CD8-positive, alpha-beta memory T cell (primary cell): ENCODE measurements around the gene IFITM2. TPM values are rescaled to one million over a fixed set of nuclear protein-coding genes. Genes with fewer than 3 reads are reported as not detected.
"Not testable (repeated sequence)": the region's sequence is repeated elsewhere in the genome, so short reads cannot be mapped to it uniquely, and the experiment has no call there.

Experiments used
- CTCF ChIA-PET: fragments of 350-600 bp; sonication (Branson Sonifier 250); formaldehyde crosslinking; loops from one replicate; lab custom pipeline; 2021; ENCODE audit warnings: antibody characterized with exemption; lab: Charles Lee
- POLR2A ChIA-PET: fragments of 350-600 bp; sonication (Branson Sonifier 250); formaldehyde crosslinking; loops from one replicate; lab custom pipeline; 2021; ENCODE audit warnings: antibody characterized with exemption; lab: Charles Lee
- DNase-seq, 5 donors: peaks; one replicate each; pipeline versions ENCODE4 v3.0.0 to v3.0.0-alpha.2; 2020 to 2022; ENCODE audit warnings: mixed read lengths in 1 of 5
- H3K27ac ChIP-seq: one replicate; pipeline ENCODE4 v1.7.0; 2013; ENCODE audit warnings: low read depth, mild to moderate bottlenecking, low read length, moderate library complexity
- H3K27me3 ChIP-seq: 2 replicates; pipeline ENCODE4 v1.7.0; 2013; ENCODE audit warnings: low read length, mild to moderate bottlenecking; ENCODE audit not compliant: insufficient read depth, poor library complexity, severe bottlenecking
- H3K36me3 ChIP-seq: 2 replicates; pipeline ENCODE4 v1.7.0; 2013; ENCODE audit warnings: mild to moderate bottlenecking, low read length, moderate library complexity; ENCODE audit not compliant: insufficient read depth
- H3K4me1 ChIP-seq: 2 replicates; pipeline ENCODE4 v1.7.0; 2013; ENCODE audit warnings: mild to moderate bottlenecking, low read length, moderate library complexity; ENCODE audit not compliant: insufficient read depth
- H3K4me3 ChIP-seq: 2 replicates; pipeline ENCODE4 v1.7.0; 2013; ENCODE audit warnings: mild to moderate bottlenecking, low read length
- H3K9me3 ChIP-seq: 2 replicates; pipeline ENCODE4 v1.7.0; 2013; ENCODE audit warnings: mild to moderate bottlenecking, low read length
- H3K27ac Mint-ChIP-seq, 8 donors: one replicate each; pipeline ENCODE4 v1.8.0; 2020 to 2021; ENCODE audit warnings: mixed read lengths in 8 of 8, mild to moderate bottlenecking in 6 of 8, inconsistent platforms in 3 of 8, moderate library complexity in 3 of 8
- H3K27me3 Mint-ChIP-seq, 2 donors: one replicate each; pipeline ENCODE4 v1.8.0; 2020 to 2021; ENCODE audit warnings: mixed read lengths in 2 of 2, mild to moderate bottlenecking in 1 of 2, moderate library complexity in 1 of 2
- H3K36me3 Mint-ChIP-seq, 3 donors: one replicate each; pipeline ENCODE4 v1.8.0; 2020 to 2021; ENCODE audit warnings: mixed read lengths in 3 of 3, inconsistent platforms in 1 of 3, mild to moderate bottlenecking in 1 of 3
- H3K4me1 Mint-ChIP-seq, 3 donors: one replicate each; pipeline ENCODE4 v1.8.0; 2020 to 2021; ENCODE audit warnings: mixed read lengths in 3 of 3, inconsistent platforms in 1 of 3, mild to moderate bottlenecking in 1 of 3
- H3K4me3 Mint-ChIP-seq, 7 donors: one replicate each; pipeline ENCODE4 v1.8.0; 2020 to 2021; ENCODE audit warnings: mixed read lengths in 7 of 7, mild to moderate bottlenecking in 6 of 7, moderate library complexity in 4 of 7, inconsistent platforms in 2 of 7
- H3K9me3 Mint-ChIP-seq, 5 donors: one replicate each; pipeline ENCODE4 v1.8.0; 2020 to 2022; ENCODE audit warnings: mixed read lengths in 5 of 5, mild to moderate bottlenecking in 3 of 5, moderate library complexity in 2 of 5, inconsistent platforms in 1 of 5
- polyA plus RNA-seq: library from polyadenylated mRNA; unstranded; fragments of 300-500 nt; fragmentation: Illumina TruSeq; gene quantifications from one replicate; pipeline ENCODE4 v1.2.3, GENCODE V29; 2021
- total RNA-seq, 2 experiments: library from RNA; stranded (reverse); gene quantifications; one replicate each; pipeline ENCODE4 v1.2.3, GENCODE V29; 2021

IFITM2 gene
- total and polyA plus RNA-seq, 3 experiments from 2014 or later, result 132 to 3,074 (median 142) TPM

DNA sequence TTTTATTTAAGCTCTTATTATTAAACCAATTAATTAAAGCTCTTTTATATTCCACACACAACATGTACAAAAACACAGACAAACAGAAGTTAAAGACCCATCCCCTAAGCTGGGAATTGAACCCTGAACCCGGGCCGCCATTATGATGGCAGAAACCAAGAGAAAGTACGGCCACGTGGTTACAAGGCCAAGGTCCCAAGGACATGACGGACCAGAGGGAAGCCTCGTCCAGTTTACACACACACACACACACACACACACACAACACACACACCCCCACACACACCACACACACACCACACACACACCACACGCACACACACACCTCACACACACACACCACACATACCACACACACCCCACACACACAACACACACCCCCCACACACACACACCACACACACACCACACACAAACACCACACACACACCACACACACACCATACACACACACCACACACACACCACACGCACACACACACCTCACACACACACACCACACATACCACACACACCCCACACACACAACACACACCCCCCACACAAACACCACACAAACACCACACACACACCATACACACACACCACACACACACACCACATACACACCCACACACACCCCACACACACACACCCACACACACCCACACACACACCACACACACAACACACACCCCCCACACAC is 41.8 kb downstream of the IFITM2 start:
- H3K36me3 Mint-ChIP-seq, H3K36me3 ChIP-seq, H3K9me3 Mint-ChIP-seq, H3K27ac ChIP-seq, H3K4me3 ChIP-seq, DNase-seq, H3K27me3 Mint-ChIP-seq, H3K9me3 ChIP-seq, H3K27me3 ChIP-seq, H3K4me3 Mint-ChIP-seq: not testable (repeated sequence)
- H3K4me1 ChIP-seq, result peaks cover 12% of the 10 kb centered on the region
- CTCF ChIA-PET, result interaction anchor here (0.7 to 1.4 kb wide), 3 partner anchors 34 to 99 kb away, joined by 3 to 7 read pairs (median 3); no protein-coding TSS in a partner anchor
- POLR2A ChIA-PET, result interaction anchor here (0.7 to 0.8 kb wide), 2 partner anchors 40 to 86 kb away, joined by 4 to 6 read pairs; no protein-coding TSS in a partner anchor
- H3K27ac Mint-ChIP-seq, result peak overlapping the region in 1 of 8 donors; percentile 38
- H3K4me1 Mint-ChIP-seq, result peaks cover 36 to 40% (median 37%) of the 10 kb centered on the region in 3 donors

GRCh38 chr11:350033-350722 is 42.6 kb downstream of the IFITM2 start:
- Mint-ChIP-seq H3K4me1 (peaks cover 41 to 47% (median 43%) of the 10 kb centered on the region in 3 donors), H3K27ac (peak overlapping the region in 7 of 8 donors; percentile 66 to 99 (median 78)), H3K4me3 (peak overlapping the region in 4 of 7 donors; percentile 25 to 59 (median 48))
- H3K36me3 Mint-ChIP-seq, H3K4me3 ChIP-seq, H3K36me3 ChIP-seq, H3K9me3 ChIP-seq, POLR2A ChIA-PET, H3K27me3 Mint-ChIP-seq, H3K27me3 ChIP-seq, H3K9me3 Mint-ChIP-seq, DNase-seq: not testable (repeated sequence)
- CTCF ChIA-PET, result interaction anchor here (1.2 kb wide), 1 partner anchor 33 kb away, joined by 3 read pairs; no protein-coding TSS in a partner anchor
- Histone ChIP-seq H3K4me1 (peaks cover 19% of the 10 kb centered on the region), H3K27ac (peak overlapping the region; percentile 54)

GRCh38 chr11:350723-351255 is 43.2 kb downstream of the IFITM2 start:
- Mint-ChIP-seq H3K9me3 (no peaks in the 10 kb centered on the region), H3K36me3 (peaks cover 0 to 2% (median 0%) of the 10 kb centered on the region in 3 donors), H3K27me3 (no peaks in the 10 kb centered on the region), H3K4me3 (peak overlapping the region in 5 of 7 donors; percentile 25 to 59 (median 48)), H3K4me1 (peaks cover 45 to 49% (median 46%) of the 10 kb centered on the region in 3 donors), H3K27ac (peak overlapping the region; percentile 52 to 99 (median 76))
- CTCF ChIA-PET, result interaction anchor here (1.2 kb wide), 1 partner anchor 34 kb away, joined by 3 read pairs; no protein-coding TSS in a partner anchor
- POLR2A ChIA-PET, result no interaction called here
- Histone ChIP-seq H3K9me3 (no peaks in the 10 kb centered on the region), H3K36me3 (no peaks in the 10 kb centered on the region), H3K27ac (peak overlapping the region; percentile 54), H3K4me3 (no peak overlapping the region), H3K27me3 (no peaks in the 10 kb centered on the region), H3K4me1 (peaks cover 25% of the 10 kb centered on the region)
- no peak for DNase-seq

DNA sequence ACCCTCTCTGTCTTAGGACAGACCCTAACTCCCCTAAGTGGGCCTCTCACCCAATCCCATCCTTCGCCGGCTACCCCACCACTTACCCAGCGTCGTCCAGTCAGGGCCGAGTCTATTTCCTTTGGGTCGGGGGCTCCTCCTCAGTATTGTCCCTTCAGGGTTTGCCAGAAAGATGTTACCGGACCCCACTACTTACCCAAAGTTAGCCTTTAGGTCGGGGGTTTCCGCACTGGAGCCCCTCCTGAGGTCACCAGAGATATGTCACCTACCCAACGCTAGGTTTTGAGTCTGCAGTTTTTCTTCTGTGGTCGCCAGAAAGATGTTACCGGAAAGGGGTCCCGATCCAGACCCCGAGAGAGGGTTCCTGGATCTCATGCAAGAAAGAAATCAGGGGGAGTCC is 43.8 kb downstream of the IFITM2 start:
- Histone ChIP-seq H3K9me3 (no peaks in the 10 kb centered on the region), H3K36me3 (no peaks in the 10 kb centered on the region), H3K27ac (peak overlapping the region; percentile 54), H3K27me3 (no peaks in the 10 kb centered on the region), H3K4me3 (no peak overlapping the region), H3K4me1 (peaks cover 25% of the 10 kb centered on the region)
- CTCF ChIA-PET, result interaction anchor here (1.2 kb wide), 1 partner anchor 34 kb away, joined by 3 read pairs; no protein-coding TSS in a partner anchor
- POLR2A ChIA-PET, result no interaction called here
- peak in 1 of 5 donors; percentile 24 for DNase-seq
- peaks cover 45 to 49% (median 46%) of the 10 kb centered on the region in 3 donors for H3K4me1 Mint-ChIP-seq
- no peaks in the 10 kb centered on the region for H3K9me3 Mint-ChIP-seq
- peak overlapping the region in 7 of 8 donors; percentile 51 to 99 (median 78) for H3K27ac Mint-ChIP-seq
- H3K27me3 Mint-ChIP-seq, result no peaks in the 10 kb centered on the region
- peaks cover 0 to 1% (median 0%) of the 10 kb centered on the region in 3 donors for H3K36me3 Mint-ChIP-seq
- no peak overlapping the region for H3K4me3 Mint-ChIP-seq

GRCh38 chr11:352456-353031 is 44.9 kb downstream of the IFITM2 start:
- ChIA-PET CTCF (interaction anchor here (0.9 to 3.9 kb wide), 3 partner anchors 13 to 44 kb away, joined by 3 to 25 read pairs (median 3); no protein-coding TSS in a partner anchor), POLR2A (interaction anchor here (0.5 to 1.7 kb wide), 3 partner anchors 13 to 40 kb away, joined by 3 to 4 read pairs (median 4); no protein-coding TSS in a partner anchor)
- H3K27ac Mint-ChIP-seq, result peak overlapping the region in 7 of 8 donors; percentile 43 to 99 (median 68)
- peak in 1 of 5 donors; percentile 26 for DNase-seq
- no peak overlapping the region for H3K4me3 Mint-ChIP-seq
- H3K27ac ChIP-seq, result no peak overlapping the region
- no peaks in the 10 kb centered on the region for H3K36me3 Mint-ChIP-seq
- no peak overlapping the region for H3K4me3 ChIP-seq
- no peaks in the 10 kb centered on the region for H3K9me3 Mint-ChIP-seq
- peaks cover 25% of the 10 kb centered on the region for H3K4me1 ChIP-seq
- peaks cover 45 to 49% (median 46%) of the 10 kb centered on the region in 3 donors for H3K4me1 Mint-ChIP-seq
- H3K27me3 ChIP-seq, result no peaks in the 10 kb centered on the region
- no peaks in the 10 kb centered on the region for H3K9me3 ChIP-seq
- H3K36me3 ChIP-seq, result no peaks in the 10 kb centered on the region
- H3K27me3 Mint-ChIP-seq, result no peaks in the 10 kb centered on the region

DNA sequence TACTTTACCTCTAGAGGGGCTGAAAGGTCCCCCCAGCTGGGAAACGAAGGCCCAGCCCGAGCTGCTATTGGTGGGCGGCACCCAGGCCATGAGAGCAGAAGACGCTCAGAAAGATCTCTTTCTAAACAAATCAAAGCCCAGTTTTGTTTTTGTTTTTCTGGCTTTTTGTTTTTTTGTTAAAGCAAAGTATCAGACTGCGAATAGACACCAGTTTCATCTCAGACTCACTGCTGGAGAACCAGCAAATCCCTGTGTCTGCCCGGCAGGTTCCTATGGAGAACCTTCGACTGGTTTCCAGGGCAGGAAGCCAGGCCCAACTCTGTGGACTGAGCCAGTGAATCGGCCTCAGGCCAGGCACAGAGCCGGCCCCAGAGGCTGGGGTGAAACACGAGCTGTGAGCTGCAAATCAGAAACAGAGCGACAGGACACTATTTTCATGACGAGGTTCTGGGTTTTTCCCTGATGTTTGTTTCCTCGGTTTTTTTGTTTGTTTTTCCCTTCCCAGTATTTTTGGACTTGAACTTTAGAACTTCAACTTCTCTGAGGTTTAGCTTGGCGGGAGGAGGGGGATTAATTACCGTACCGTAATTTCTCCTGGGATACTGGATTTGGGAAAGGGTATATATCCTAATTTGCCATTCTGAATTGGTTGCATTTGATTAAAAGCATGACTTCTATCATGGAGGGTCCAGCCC is 45.7 kb downstream of the IFITM2 start:
- peaks cover 25% of the 10 kb centered on the region for H3K4me1 ChIP-seq
- H3K27ac ChIP-seq, result peak overlapping the region; percentile 31
- no peaks in the 10 kb centered on the region for H3K27me3 ChIP-seq
- H3K4me3 ChIP-seq, result no peak overlapping the region
- H3K36me3 ChIP-seq, result no peaks in the 10 kb centered on the region
- CTCF ChIA-PET, result interaction anchor here (0.7 to 3.9 kb wide), 4 partner anchors 14 to 72 kb away, joined by 3 to 25 read pairs (median 3); no protein-coding TSS in a partner anchor
- Mint-ChIP-seq H3K27ac (peak overlapping the region; percentile 36 to 99 (median 76)), H3K4me1 (peaks cover 45 to 49% (median 46%) of the 10 kb centered on the region in 3 donors), H3K36me3 (no peaks in the 10 kb centered on the region), H3K27me3 (no peaks in the 10 kb centered on the region), H3K4me3 (peak overlapping the region in 2 of 7 donors; percentile 51 to 66), H3K9me3 (no peaks in the 10 kb centered on the region)
- POLR2A ChIA-PET, result interaction anchor here (0.5 to 1.7 kb wide), 3 partner anchors 14 to 41 kb away, joined by 3 to 4 read pairs (median 4); no protein-coding TSS in a partner anchor
- H3K9me3 ChIP-seq, result no peaks in the 10 kb centered on the region
- no peak for DNase-seq
